ENCODE results near the gene TARS3.
"Not testable (repeated sequence)": the region's sequence is repeated elsewhere in the genome, so short reads cannot be mapped to it uniquely, and the experiment has no call there.

Gene TARS3

GRCh38 chr15:101697488-101697887 is 26.8 kb downstream of the TARS3 start:
- FAIRE-seq: no peak

- no peak for FAIRE-seq
These were observed 27.4 kb downstream of the TARS3 start for GRCh38 chr15:101696829-101697228.

GRCh38 chr15:101694261-101694660 is 30.0 kb downstream of the TARS3 start:
- no peak for FAIRE-seq

- FAIRE-seq: no peak
These were observed 31.3 kb downstream of the TARS3 start for GRCh38 chr15:101692801-101693598.

- FAIRE-seq: no peak
These were observed 34.4 kb downstream of the TARS3 start for GRCh38 chr15:101689901-101690300.

GRCh38 chr15:101686718-101687117 is 37.6 kb downstream of the TARS3 start:
- no peak for FAIRE-seq

- peak; percentile 71 for FAIRE-seq
These were observed 39.4 kb downstream of the TARS3 start for GRCh38 chr15:101684877-101685276.

- no peak for FAIRE-seq
These were observed 39.9 kb downstream of the TARS3 start for GRCh38 chr15:101684384-101684783.

- FAIRE-seq: no peak
These were observed 44.5 kb downstream of the TARS3 start for GRCh38 chr15:101679806-101680205.

- peak; percentile 49 for FAIRE-seq
These were observed 47.3 kb downstream of the TARS3 start for GRCh38 chr15:101676921-101677329.

- FAIRE-seq: no peak
These were observed 48.3 kb downstream of the TARS3 start for GRCh38 chr15:101675796-101676582.

GRCh38 chr15:101675015-101675414 is 49.3 kb downstream of the TARS3 start:
- no peak for FAIRE-seq

- no peak for FAIRE-seq
These were observed 52.0 kb downstream of the TARS3 start for GRCh38 chr15:101672298-101672697.

GRCh38 chr15:101669744-101670143 is 54.5 kb downstream of the TARS3 start:
- no peak for FAIRE-seq

- FAIRE-seq: no peak
These were observed 56.4 kb downstream of the TARS3 start for GRCh38 chr15:101667881-101668280.

- no peak for FAIRE-seq
These were observed 59.9 kb downstream of the TARS3 start for GRCh38 chr15:101664303-101664913.

- no peak for FAIRE-seq
These were observed 62.1 kb downstream of the TARS3 start for GRCh38 chr15:101662203-101662602.

- no peak for FAIRE-seq
These were observed 64.3 kb downstream of the TARS3 start for GRCh38 chr15:101660005-101660404.

GRCh38 chr15:101657968-101658784 is 66.1 kb downstream of the TARS3 start:
- FAIRE-seq: peak; percentile 88

GRCh38 chr15:101657171-101657570 is 67.1 kb downstream of the TARS3 start:
- no peak for FAIRE-seq

- not testable (repeated sequence) for FAIRE-seq
These were observed 69.5 kb downstream of the TARS3 start for GRCh38 chr15:101654624-101655337.

GRCh38 chr15:101654171-101654570 is 70.1 kb downstream of the TARS3 start:
- FAIRE-seq: no peak
